ENCODE measurements around the gene VIPR1.
"Not testable (repeated sequence)": the region's sequence is repeated elsewhere in the genome, so short reads cannot be mapped to it uniquely, and the experiment has no call there.

Gene VIPR1

DNA sequence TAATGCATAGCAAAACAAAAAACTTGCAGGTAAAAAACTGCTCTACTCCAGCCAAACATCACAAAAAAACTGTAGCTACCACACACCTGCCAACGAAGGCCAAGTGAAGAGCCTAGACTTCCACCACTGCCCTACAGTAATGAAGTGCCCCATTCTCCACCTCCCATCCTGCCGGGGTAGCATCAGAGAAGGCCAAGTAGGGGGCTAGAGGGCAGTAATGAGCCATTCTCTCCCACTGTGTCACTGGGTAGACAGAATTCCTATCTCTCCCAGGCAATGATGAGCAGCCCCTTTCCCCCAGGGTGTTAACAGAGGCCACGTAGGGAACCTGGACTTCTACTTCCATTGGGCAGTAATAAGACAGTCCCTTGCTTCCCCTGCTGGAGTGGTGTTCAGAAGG lies 69.8 kb downstream of the VIPR1 start:
- no peak for TF ChIP-seq EZH2phosphoT487 (IDR thresholded peaks at IDR 0.05; ENCODE audit: low read depth)
- TF ChIP-seq, protein P1, sequence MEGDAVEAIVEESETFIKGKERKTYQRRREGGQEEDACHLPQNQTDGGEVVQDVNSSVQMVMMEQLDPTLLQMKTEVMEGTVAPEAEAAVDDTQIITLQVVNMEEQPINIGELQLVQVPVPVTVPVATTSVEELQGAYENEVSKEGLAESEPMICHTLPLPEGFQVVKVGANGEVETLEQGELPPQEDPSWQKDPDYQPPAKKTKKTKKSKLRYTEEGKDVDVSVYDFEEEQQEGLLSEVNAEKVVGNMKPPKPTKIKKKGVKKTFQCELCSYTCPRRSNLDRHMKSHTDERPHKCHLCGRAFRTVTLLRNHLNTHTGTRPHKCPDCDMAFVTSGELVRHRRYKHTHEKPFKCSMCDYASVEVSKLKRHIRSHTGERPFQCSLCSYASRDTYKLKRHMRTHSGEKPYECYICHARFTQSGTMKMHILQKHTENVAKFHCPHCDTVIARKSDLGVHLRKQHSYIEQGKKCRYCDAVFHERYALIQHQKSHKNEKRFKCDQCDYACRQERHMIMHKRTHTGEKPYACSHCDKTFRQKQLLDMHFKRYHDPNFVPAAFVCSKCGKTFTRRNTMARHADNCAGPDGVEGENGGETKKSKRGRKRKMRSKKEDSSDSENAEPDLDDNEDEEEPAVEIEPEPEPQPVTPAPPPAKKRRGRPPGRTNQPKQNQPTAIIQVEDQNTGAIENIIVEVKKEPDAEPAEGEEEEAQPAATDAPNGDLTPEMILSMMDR (IDR thresholded peaks at IDR 0.05; ENCODE audit: low read depth, low read length), result peak; percentile 64

DNA sequence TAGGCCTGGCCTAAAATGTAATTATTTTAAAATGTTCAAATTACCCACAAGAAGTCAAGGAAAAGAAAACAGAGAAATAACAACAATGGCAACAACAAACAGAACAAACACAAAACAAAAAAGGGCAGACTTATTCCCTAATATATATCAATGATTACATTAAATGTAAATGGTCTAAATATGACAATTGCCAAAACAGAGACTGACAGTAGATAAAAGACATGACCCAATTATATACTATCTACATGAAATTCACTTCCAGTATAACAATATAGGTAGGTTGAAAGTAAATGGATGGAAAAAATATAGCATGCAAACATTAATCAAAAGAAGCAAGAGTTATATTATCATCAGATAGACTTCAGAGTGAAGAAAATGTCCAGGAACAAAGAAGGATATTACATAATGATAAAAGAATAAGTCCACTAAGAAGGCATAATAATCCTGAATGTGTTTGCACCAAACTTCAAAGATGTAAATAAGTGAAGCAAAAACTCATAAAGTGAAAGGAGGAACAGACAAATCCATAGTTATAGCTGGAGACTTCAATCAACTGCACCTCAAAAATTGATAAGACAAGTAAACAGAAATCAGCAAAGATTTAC lies 72.8 kb downstream of the VIPR1 start:
- H3K9me3 ChIP-seq (ENCODE audit: insufficient read depth, low read length), result peaks cover 8% of the 10 kb centered on the region
- no peak overlapping the region for H3K4me2 ChIP-seq (ENCODE audit: low read length)
- H4K20me1 ChIP-seq (ENCODE audit: insufficient read depth, low read length), result no peaks in the 10 kb centered on the region
- no peak overlapping the region for H3K27ac ChIP-seq (ENCODE audit: low read length)
- H2AFZ ChIP-seq (ENCODE audit: low read depth, low read length), result no peak overlapping the region
- H3K79me2 ChIP-seq (ENCODE audit: low read length), result peaks cover 26% of the 10 kb centered on the region
- peaks cover 41% of the 10 kb centered on the region for H3K36me3 ChIP-seq (replicated peaks; ENCODE audit: low read depth, low read length)
- peaks cover 2% of the 10 kb centered on the region for H3K4me1 ChIP-seq (ENCODE audit: low read length)
- no peaks in the 10 kb centered on the region for H3K27me3 ChIP-seq (ENCODE audit: low read depth, low read length)
- no peak overlapping the region for H3K4me3 ChIP-seq (ENCODE audit: low read length)
- H3K9ac ChIP-seq (ENCODE audit: low read length), result no peak overlapping the region
- TF ChIP-seq, protein P1 (IDR thresholded peaks at IDR 0.05; ENCODE audit: low read depth, low read length), result no peak

More for the DNA sequence above, 69.8 kb downstream of the VIPR1 start:
- no peak overlapping the region for H2AFZ ChIP-seq (ENCODE audit: low read depth, low read length)
- H4K20me1 ChIP-seq (ENCODE audit: insufficient read depth, low read length), result peaks cover 8% of the 10 kb centered on the region; the same call in 1 of the 2 replicates
- peaks cover 36% of the 10 kb centered on the region for H3K36me3 ChIP-seq (replicated peaks; ENCODE audit: low read depth, low read length)
- H3K9ac ChIP-seq (ENCODE audit: low read length), result no peak overlapping the region
- H3K4me1 ChIP-seq (ENCODE audit: low read length), result no peaks in the 10 kb centered on the region
- H3K4me2 ChIP-seq (ENCODE audit: low read length), result no peak overlapping the region
- no peaks in the 10 kb centered on the region for H3K27me3 ChIP-seq (ENCODE audit: low read depth, low read length)
- H3K4me3 ChIP-seq (ENCODE audit: low read length), result no peak overlapping the region
- no peak overlapping the region for H3K27ac ChIP-seq (ENCODE audit: low read length)
- H3K9me3 ChIP-seq (ENCODE audit: insufficient read depth, low read length), result peaks cover 8% of the 10 kb centered on the region
- peaks cover 21% of the 10 kb centered on the region for H3K79me2 ChIP-seq (ENCODE audit: low read length)

DNA sequence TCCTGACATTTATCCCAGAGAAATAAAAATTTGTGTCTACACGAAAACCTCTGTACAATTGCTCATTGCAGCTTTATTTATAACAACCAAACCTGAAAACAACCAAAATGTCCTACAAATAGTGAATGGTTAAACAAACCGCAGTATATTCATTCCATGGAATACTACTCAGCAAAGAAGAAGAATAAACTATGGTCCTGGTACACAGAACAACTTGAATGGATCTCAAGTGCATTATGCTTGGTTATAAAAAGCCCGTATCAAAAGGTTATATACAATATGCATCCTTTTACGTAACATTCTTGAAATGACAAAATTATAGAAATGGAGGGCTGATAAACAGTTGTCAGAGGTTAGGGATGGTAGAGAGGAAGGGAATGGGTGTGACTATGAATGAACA lies 75.6 kb downstream of the VIPR1 start:
- Histone ChIP-seq H3K79me2 (ENCODE audit: low read length) (peaks cover 41% of the 10 kb centered on the region), H3K4me1 (ENCODE audit: low read length) (peaks cover 17% of the 10 kb centered on the region), H3K27ac (ENCODE audit: low read length) (no peak overlapping the region), H4K20me1 (ENCODE audit: insufficient read depth, low read length) (no peaks in the 10 kb centered on the region), H3K9me3 (ENCODE audit: insufficient read depth, low read length) (peaks cover 8% of the 10 kb centered on the region), H2AFZ (ENCODE audit: low read depth, low read length) (no peak overlapping the region), H3K27me3 (ENCODE audit: low read depth, low read length) (no peaks in the 10 kb centered on the region), H3K4me3 (ENCODE audit: low read length) (no peak overlapping the region), H3K4me2 (ENCODE audit: low read length) (no peak overlapping the region), H3K36me3 (replicated peaks; ENCODE audit: low read depth, low read length) (peaks cover 41% of the 10 kb centered on the region), H3K9ac (ENCODE audit: low read length) (no peak overlapping the region)
- no peak for TF ChIP-seq EZH2phosphoT487 (IDR thresholded peaks at IDR 0.05; ENCODE audit: low read depth)
- TF ChIP-seq, protein P1 (IDR thresholded peaks at IDR 0.05; ENCODE audit: low read depth, low read length), result no peak

DNA sequence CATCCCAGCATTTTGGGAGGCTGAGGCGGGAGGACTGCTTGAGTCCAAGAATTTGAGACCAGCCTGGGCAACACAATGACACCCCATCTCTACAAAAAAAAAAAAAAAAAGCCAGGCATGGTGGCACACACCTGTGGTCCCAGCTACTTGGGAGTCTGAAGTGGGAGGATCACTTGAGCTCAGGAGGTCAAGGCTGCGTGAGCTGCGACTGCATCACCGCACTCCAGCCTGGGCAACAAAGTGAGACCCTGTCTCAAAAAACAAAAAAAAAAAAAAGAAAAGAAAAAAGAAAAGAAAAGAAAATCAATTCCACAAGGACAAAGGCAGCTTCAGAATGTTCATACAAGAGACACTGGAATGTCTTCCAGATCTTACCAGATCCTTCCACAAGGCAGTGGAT lies 76.9 kb downstream of the VIPR1 start:
- H3K4me2 ChIP-seq (ENCODE audit: low read length); H3K9me3 ChIP-seq (ENCODE audit: insufficient read depth, low read length); H3K27ac ChIP-seq (ENCODE audit: low read length); H4K20me1 ChIP-seq (ENCODE audit: insufficient read depth, low read length); H3K27me3 ChIP-seq (ENCODE audit: low read depth, low read length); H3K4me3 ChIP-seq (ENCODE audit: low read length); H3K9ac ChIP-seq (ENCODE audit: low read length); H2AFZ ChIP-seq (ENCODE audit: low read depth, low read length): not testable (repeated sequence)
- Histone ChIP-seq H3K4me1 (ENCODE audit: low read length) (peaks cover 20% of the 10 kb centered on the region), H3K36me3 (replicated peaks; ENCODE audit: low read depth, low read length) (peaks cover 32% of the 10 kb centered on the region), H3K79me2 (ENCODE audit: low read length) (peaks cover 46% of the 10 kb centered on the region)
